HG02571 (cell line): ENCODE measurements around the gene GADL1.

Experiments used
- ATAC-seq: cut with Tn5 transposase; IDR thresholded peaks from one replicate; pipeline ENCODE4 v1.9.1; 2021; ENCODE audit warnings: mild to moderate bottlenecking, moderate library complexity; ENCODE audit not compliant: unreplicated experiment

Gene GADL1

GRCh38 chr3:30698549-30698948, 195.9 kb downstream of the GADL1 start:
- no peak for ATAC-seq

- no peak for ATAC-seq
Observed at GRCh38 chr3:30696896-30697295, 197.6 kb downstream of the GADL1 start.

- ATAC-seq, result no peak
Observed at GRCh38 chr3:30696403-30696819, 198.1 kb downstream of the GADL1 start.

GRCh38 chr3:30695302-30696061, 199.0 kb downstream of the GADL1 start:
- ATAC-seq, result no peak

GRCh38 chr3:30694668-30695067, 199.8 kb downstream of the GADL1 start:
- no peak for ATAC-seq

- ATAC-seq, result no peak
Observed at GRCh38 chr3:30694148-30694547, 200.3 kb downstream of the GADL1 start.

- peak; percentile 92 for ATAC-seq
Observed at GRCh38 chr3:30693470-30694120, 200.9 kb downstream of the GADL1 start.

- no peak for ATAC-seq
Observed at GRCh38 chr3:30692498-30693130, 201.8 kb downstream of the GADL1 start.

- ATAC-seq, result no peak
Observed at GRCh38 chr3:30691944-30692343, 202.5 kb downstream of the GADL1 start.

GRCh38 chr3:30691249-30691880, 203.1 kb downstream of the GADL1 start:
- ATAC-seq, result no peak

- no peak for ATAC-seq
Observed at GRCh38 chr3:30690199-30690598, 204.3 kb downstream of the GADL1 start.

- no peak for ATAC-seq
Observed at GRCh38 chr3:30688776-30689641, 205.5 kb downstream of the GADL1 start.

GRCh38 chr3:30687930-30688570, 206.4 kb downstream of the GADL1 start:
- ATAC-seq, result no peak

GRCh38 chr3:30686799-30687198, 207.7 kb downstream of the GADL1 start:
- ATAC-seq, result no peak

GRCh38 chr3:30686176-30686575, 208.3 kb downstream of the GADL1 start:
- ATAC-seq, result no peak

- ATAC-seq, result no peak
Observed at GRCh38 chr3:30685267-30685667, 209.2 kb downstream of the GADL1 start.

- ATAC-seq, result no peak
Observed at GRCh38 chr3:30684356-30684755, 210.1 kb downstream of the GADL1 start.

GRCh38 chr3:30683769-30684168, 210.7 kb downstream of the GADL1 start:
- ATAC-seq, result no peak

- no peak for ATAC-seq
Observed at GRCh38 chr3:30682434-30683155, 211.9 kb downstream of the GADL1 start.
